ENCODE results near the gene RNF31. TPM values are rescaled to one million over a fixed set of nuclear protein-coding genes. Genes with fewer than 3 reads are reported as not detected.

Gene RNF31
- total RNA-seq, 1 donor from 2014 or later, result 77.0 TPM

GRCh38 chr14:24139272-24139934 is 7.9 kb upstream of the RNF31 start:
- Histone ChIP-seq H3K4me3 (ENCODE audit: low read depth, low read length) (no peak overlapping the region), H3K27me3 (ENCODE audit: control insufficient read depth, insufficient read depth, low read length) (no peaks in the 10 kb centered on the region), H3K36me3 (ENCODE audit: control insufficient read depth, insufficient read depth, low read length) (peaks cover 2% of the 10 kb centered on the region)
- TF ChIP-seq CTCF (IDR thresholded peaks at IDR 0.05; ENCODE audit: insufficient read depth, low read length, poor library complexity, severe bottlenecking), result no peak
- no peak for DNase-seq (ENCODE audit: low read depth)

DNA sequence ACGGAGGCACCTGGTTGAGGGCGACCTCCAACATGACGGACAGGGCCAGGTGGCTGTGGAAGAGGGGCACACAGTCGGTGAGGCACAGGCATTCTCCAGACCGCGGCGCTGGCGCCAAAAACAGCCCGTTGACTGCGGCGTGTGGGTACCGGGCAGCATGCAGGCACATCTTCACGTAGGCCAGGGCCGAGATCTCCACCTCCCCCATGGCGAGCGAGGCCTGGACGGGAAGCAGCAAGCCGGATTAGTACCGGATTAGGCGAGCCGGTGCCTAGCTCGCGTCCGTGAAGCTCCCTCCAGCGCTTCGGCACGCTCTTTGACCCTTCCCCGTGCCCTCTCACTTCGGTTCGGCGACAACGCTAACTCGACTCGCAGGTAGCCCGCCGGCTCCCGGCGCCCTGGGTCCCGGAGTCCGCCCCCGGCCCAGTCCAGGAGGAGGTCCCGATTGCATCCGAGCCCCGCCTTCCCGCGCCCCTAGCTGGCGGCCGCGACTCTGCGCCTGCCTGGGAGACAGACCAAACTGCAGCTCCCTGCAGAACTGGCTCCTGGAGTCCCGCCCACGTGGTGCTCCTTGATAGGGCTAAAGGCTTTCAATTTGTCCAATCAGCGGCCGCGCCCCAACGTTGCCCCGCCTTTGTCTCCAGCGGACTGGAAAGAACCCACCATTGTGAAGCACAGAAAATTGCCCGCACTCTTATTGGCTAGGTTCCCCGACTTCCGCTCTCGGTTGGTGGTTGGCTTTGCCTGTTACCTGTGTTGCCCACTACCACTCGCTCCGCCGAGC is 6.0 kb upstream of the RNF31 start, which contains the start of gene EMC9:
TSS of gene EMC9 (minus strand) at position 495 of the 784 bp plus-strand sequence. CDS start at position 208, 287 bp downstream.
- H3K27me3 ChIP-seq (ENCODE audit: control insufficient read depth, insufficient read depth, low read length), result no peaks in the 10 kb centered on the region
- DNase-seq (ENCODE audit: low read depth), result peak; percentile 98
- peaks cover 2% of the 10 kb centered on the region for H3K36me3 ChIP-seq (ENCODE audit: control insufficient read depth, insufficient read depth, low read length)
- peak; percentile 35 for TF ChIP-seq CTCF (IDR thresholded peaks at IDR 0.05; ENCODE audit: insufficient read depth, low read length, poor library complexity, severe bottlenecking)
- H3K4me3 ChIP-seq (ENCODE audit: low read depth, low read length), result peak within 1 kb of the TSS; percentile 91

GRCh38 chr14:24143511-24143910 is 3.8 kb upstream of the RNF31 start:
- Histone ChIP-seq H3K4me3 (ENCODE audit: low read depth, low read length) (no peak overlapping the region), H3K36me3 (ENCODE audit: control insufficient read depth, insufficient read depth, low read length) (peaks cover 2% of the 10 kb centered on the region), H3K27me3 (ENCODE audit: control insufficient read depth, insufficient read depth, low read length) (no peaks in the 10 kb centered on the region)
- no peak for DNase-seq (ENCODE audit: low read depth)
- TF ChIP-seq CTCF (IDR thresholded peaks at IDR 0.05; ENCODE audit: insufficient read depth, low read length, poor library complexity, severe bottlenecking), result no peak

- Histone ChIP-seq H3K36me3 (ENCODE audit: control insufficient read depth, insufficient read depth, low read length) (no peaks in the 10 kb centered on the region), H3K4me3 (ENCODE audit: low read depth, low read length) (no peak overlapping the region), H3K27me3 (ENCODE audit: control insufficient read depth, insufficient read depth, low read length) (no peaks in the 10 kb centered on the region)
- no peak for TF ChIP-seq CTCF (IDR thresholded peaks at IDR 0.05; ENCODE audit: insufficient read depth, low read length, poor library complexity, severe bottlenecking)
- no peak for DNase-seq (ENCODE audit: low read depth)
Observed at GRCh38 chr14:24144451-24144850, 2.8 kb upstream of the RNF31 start.

GRCh38 chr14:24145219-24145618 is 2.1 kb upstream of the RNF31 start:
- Histone ChIP-seq H3K4me3 (ENCODE audit: low read depth, low read length) (no peak overlapping the region), H3K36me3 (ENCODE audit: control insufficient read depth, insufficient read depth, low read length) (peaks cover 2% of the 10 kb centered on the region), H3K27me3 (ENCODE audit: control insufficient read depth, insufficient read depth, low read length) (no peaks in the 10 kb centered on the region)
- TF ChIP-seq CTCF (IDR thresholded peaks at IDR 0.05; ENCODE audit: insufficient read depth, low read length, poor library complexity, severe bottlenecking), result no peak
- DNase-seq (ENCODE audit: low read depth), result no peak
